Activated CD8-positive, alpha-beta memory T cell treated with anti-CD3 and anti-CD28 coated beads, Interleukin-2, amount 10 ng/mL, durations not matched to agents 7 days and 5 days (primary cell): ENCODE measurements around the gene ZNF12. TPM values are rescaled to one million over a fixed set of nuclear protein-coding genes. Genes with fewer than 3 reads are reported as not detected.
A peak's percentile ranks its signal among the peaks of the same experiment; 100 is the strongest.

ENCODE experiments used
- ATAC-seq: fragments of 150-1000 bp; cut with Tn5 transposase; one replicate; pipeline ENCODE4 v1.10.0; 2021; ENCODE audit warnings: moderate library complexity
- CTCF ChIA-PET: fragments of 350-600 bp; sonication (Branson Sonifier 250); formaldehyde crosslinking; loops from one replicate; lab custom pipeline; 2021; ENCODE audit warnings: antibody characterized with exemption; lab: Charles Lee
- DNase-seq: peaks from one replicate; pipeline ENCODE4 v3.0.0-alpha.2; 2020
- H3K27ac Mint-ChIP-seq: one replicate; pipeline ENCODE4 v1.8.0; 2021; ENCODE audit warnings: mild to moderate bottlenecking, mixed read lengths
- H3K27me3 Mint-ChIP-seq: one replicate; pipeline ENCODE4 v1.8.0; 2021; ENCODE audit warnings: mixed read lengths
- H3K36me3 Mint-ChIP-seq: one replicate; pipeline ENCODE4 v1.8.0; 2021; ENCODE audit warnings: mild to moderate bottlenecking, mixed read lengths
- H3K4me1 Mint-ChIP-seq: one replicate; pipeline ENCODE4 v1.8.0; 2021; ENCODE audit warnings: mixed read lengths
- H3K4me3 Mint-ChIP-seq: one replicate; pipeline ENCODE4 v1.8.0; 2021; ENCODE audit warnings: mild to moderate bottlenecking, moderate library complexity, mixed read lengths
- H3K9me3 Mint-ChIP-seq: one replicate; pipeline ENCODE4 v1.8.0; 2022; ENCODE audit warnings: low read depth, mixed read lengths
- total RNA-seq, 2 experiments: library from RNA; stranded (reverse); gene quantifications; one replicate each; pipeline ENCODE4 v1.2.3, GENCODE V29; 2021

ZNF12 gene
- total RNA-seq, 2 experiments from 2014 or later: 17.3 to 25.1 TPM

- CTCF ChIA-PET: interaction anchor here (2.2 kb wide), 1 partner anchor 19 kb away, joined by 6 read pairs; no protein-coding TSS in a partner anchor
These were observed 67.7 kb downstream of the ZNF12 start for GRCh38 chr7:6639032-6639431.

More at GRCh38 chr7:6639032-6639431, 67.7 kb downstream of the ZNF12 start:
- Mint-ChIP-seq H3K36me3 (peaks cover 41% of the 10 kb centered on the region), H3K4me1 (peaks cover 29% of the 10 kb centered on the region), H3K4me3 (peak overlapping the region; percentile 76), H3K9me3 (no peaks in the 10 kb centered on the region), H3K27ac (peak overlapping the region; percentile 81), H3K27me3 (no peaks in the 10 kb centered on the region)
- ATAC-seq (no peak), DNase-seq (no peak)

Other genes with a start within 250 kb of the ZNF12 start
- gene KDELR2, start 222.8 kb downstream of the ZNF12 start, total RNA-seq: 10 to 100 TPM; 56.2 to 66.0 TPM
- under 1 TPM; 0.14 to 0.26 TPM for gene GRID2IP, start 155.5 kb downstream of the ZNF12 start, total RNA-seq
- gene ZDHHC4, start 129.5 kb downstream of the ZNF12 start, total RNA-seq: 10 to 100 TPM; 30.1 to 33.2 TPM
- 10 to 100 TPM; 40.4 to 42.4 TPM for gene INTS15, start 116.9 kb downstream of the ZNF12 start, total RNA-seq
- 1 to 10 TPM in 1 of 2 experiments, under 1 TPM in 1; 0.63 to 1.3 TPM for gene ZNF853, start 91.3 kb downstream of the ZNF12 start, total RNA-seq
- gene ZNF316, start 69.6 kb downstream of the ZNF12 start, total RNA-seq: 10 to 100 TPM; 29.2 to 32.2 TPM
- gene RSPH10B2, start 47.2 kb upstream of the ZNF12 start, total RNA-seq: 1 to 10 TPM; 1.0 to 1.2 TPM
- 10 to 100 TPM; 61.2 to 67.9 TPM for gene CCZ1B, start 119.3 kb upstream of the ZNF12 start, total RNA-seq